Esophagus muscularis mucosa (tissue), 4 donors: ENCODE data around the gene EVC.

Experiments
- EP300 ChIP-seq: sonication (generic); formaldehyde crosslinking; IDR thresholded peaks from one replicate; pipeline ENCODE4 v1.6.1; 2017; ENCODE audit warnings: antibody characterized with exemption
- POLR2A ChIP-seq: fragments of 450-650 bp; IDR thresholded peaks from one replicate; pipeline ENCODE4 v1.6.1; 2017; ENCODE audit warnings: antibody characterized with exemption, moderate library complexity, mild to moderate bottlenecking, low read depth
- POLR2AphosphoS5 ChIP-seq, 2 donors: sonication (generic); formaldehyde crosslinking; IDR thresholded peaks; one replicate each; pipeline ENCODE4 v1.6.1; 2017; ENCODE audit warnings: antibody characterized with exemption in 2 of 2
- TF ChIP-seq, protein P1 (sequence below), 3 experiments: fragments of 200-600 bp in 2 of 3; fragments of 450-650 bp in 1 of 3; sonication (generic) in 2 of 3; IDR thresholded peaks; one replicate each; pipeline ENCODE4 v1.5.1; 2017 to 2019; ENCODE audit warnings: antibody characterized with exemption in 3 of 3, mild to moderate bottlenecking in 2 of 3, moderate library complexity in 1 of 3

DNA sequence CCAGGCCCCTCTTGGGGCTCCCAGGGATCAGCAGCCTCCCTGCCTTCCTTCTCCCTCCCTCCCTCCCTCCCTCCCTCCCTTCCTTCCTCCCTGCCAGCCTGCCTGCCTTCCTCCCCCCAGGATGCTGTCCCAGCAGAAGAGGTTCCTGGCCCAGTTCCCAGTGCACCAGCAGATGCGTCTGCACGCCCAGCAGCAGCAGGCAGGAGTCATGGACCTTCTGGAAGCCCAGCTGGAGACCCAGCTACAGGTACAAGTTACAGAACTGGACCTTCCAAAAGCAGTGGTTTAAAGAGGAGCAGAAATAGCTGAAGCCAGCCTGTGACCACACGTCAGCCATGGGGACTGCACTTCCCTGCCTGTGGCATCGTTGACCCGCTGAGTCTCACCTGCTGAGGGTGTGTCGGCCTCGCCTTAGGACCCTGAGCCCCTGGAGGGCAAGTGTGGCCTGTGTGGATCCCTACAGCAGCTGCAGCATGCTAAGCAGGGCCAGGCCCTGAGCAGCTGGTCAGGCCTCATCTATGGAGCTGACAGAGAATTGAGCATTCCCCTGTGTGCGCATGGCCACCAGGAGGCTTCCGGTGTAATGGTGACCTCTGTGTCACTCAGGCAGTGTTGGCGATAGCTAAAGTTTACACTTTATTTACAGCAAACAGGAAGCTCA, 97.2 kb downstream of the EVC start:
- TF ChIP-seq, protein P1, sequence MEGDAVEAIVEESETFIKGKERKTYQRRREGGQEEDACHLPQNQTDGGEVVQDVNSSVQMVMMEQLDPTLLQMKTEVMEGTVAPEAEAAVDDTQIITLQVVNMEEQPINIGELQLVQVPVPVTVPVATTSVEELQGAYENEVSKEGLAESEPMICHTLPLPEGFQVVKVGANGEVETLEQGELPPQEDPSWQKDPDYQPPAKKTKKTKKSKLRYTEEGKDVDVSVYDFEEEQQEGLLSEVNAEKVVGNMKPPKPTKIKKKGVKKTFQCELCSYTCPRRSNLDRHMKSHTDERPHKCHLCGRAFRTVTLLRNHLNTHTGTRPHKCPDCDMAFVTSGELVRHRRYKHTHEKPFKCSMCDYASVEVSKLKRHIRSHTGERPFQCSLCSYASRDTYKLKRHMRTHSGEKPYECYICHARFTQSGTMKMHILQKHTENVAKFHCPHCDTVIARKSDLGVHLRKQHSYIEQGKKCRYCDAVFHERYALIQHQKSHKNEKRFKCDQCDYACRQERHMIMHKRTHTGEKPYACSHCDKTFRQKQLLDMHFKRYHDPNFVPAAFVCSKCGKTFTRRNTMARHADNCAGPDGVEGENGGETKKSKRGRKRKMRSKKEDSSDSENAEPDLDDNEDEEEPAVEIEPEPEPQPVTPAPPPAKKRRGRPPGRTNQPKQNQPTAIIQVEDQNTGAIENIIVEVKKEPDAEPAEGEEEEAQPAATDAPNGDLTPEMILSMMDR (IDR thresholded peaks at IDR 0.05), result no peak
- TF ChIP-seq POLR2A (no peak), EP300 (no peak), POLR2AphosphoS5 (IDR thresholded peaks at IDR 0.05) (no peak)
